Measurements from ENCODE around the gene CCR2.

- TF ChIP-seq, protein P1, sequence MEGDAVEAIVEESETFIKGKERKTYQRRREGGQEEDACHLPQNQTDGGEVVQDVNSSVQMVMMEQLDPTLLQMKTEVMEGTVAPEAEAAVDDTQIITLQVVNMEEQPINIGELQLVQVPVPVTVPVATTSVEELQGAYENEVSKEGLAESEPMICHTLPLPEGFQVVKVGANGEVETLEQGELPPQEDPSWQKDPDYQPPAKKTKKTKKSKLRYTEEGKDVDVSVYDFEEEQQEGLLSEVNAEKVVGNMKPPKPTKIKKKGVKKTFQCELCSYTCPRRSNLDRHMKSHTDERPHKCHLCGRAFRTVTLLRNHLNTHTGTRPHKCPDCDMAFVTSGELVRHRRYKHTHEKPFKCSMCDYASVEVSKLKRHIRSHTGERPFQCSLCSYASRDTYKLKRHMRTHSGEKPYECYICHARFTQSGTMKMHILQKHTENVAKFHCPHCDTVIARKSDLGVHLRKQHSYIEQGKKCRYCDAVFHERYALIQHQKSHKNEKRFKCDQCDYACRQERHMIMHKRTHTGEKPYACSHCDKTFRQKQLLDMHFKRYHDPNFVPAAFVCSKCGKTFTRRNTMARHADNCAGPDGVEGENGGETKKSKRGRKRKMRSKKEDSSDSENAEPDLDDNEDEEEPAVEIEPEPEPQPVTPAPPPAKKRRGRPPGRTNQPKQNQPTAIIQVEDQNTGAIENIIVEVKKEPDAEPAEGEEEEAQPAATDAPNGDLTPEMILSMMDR (IDR thresholded peaks at IDR 0.05): no peak
- no peak for TF ChIP-seq POLR2AphosphoS5 (IDR thresholded peaks at IDR 0.05)
These were observed 45.2 kb downstream of the CCR2 start for GRCh38 chr3:46399098-46399497.
